B cell (primary cell): ENCODE measurements around the gene NBEA. TPM values are rescaled to one million over a fixed set of nuclear protein-coding genes. Genes with fewer than 3 reads are reported as not detected.

Experiments used
- ATAC-seq: fragments of 200-7000 bp; cut with Tn5 transposase; one replicate; pipeline ENCODE4 v1.10.0; 2021; ENCODE audit warnings: low read depth, mild to moderate bottlenecking, moderate number of reproducible peaks, moderate library complexity
- CTCF ChIA-PET: fragments of 350-600 bp; sonication (Branson Sonifier 250); formaldehyde crosslinking; loops from one replicate; lab custom pipeline; 2021; ENCODE audit warnings: antibody characterized with exemption, inconsistent platforms; lab: Charles Lee
- POLR2A ChIA-PET: fragments of 350-600 bp; sonication (Branson Sonifier 250); formaldehyde crosslinking; loops from one replicate; lab custom pipeline; 2021; ENCODE audit warnings: antibody characterized with exemption; lab: Charles Lee
- DNase-seq: peaks from one replicate; pipeline ENCODE4 v3.0.0; 2013
- H2AFZ ChIP-seq: 2 replicates; pipeline ENCODE4 v1.6.1; 2012; ENCODE audit warnings: mild to moderate bottlenecking, low read depth, low read length; ENCODE audit not compliant: insufficient read depth, poor library complexity, severe bottlenecking
- H3K27ac ChIP-seq, 2 donors: 1 replicate in 1 of 2; 2 replicates in 1 of 2; pipeline ENCODE4 v1.5.1; 2012 to 2013; ENCODE audit warnings: low read length in 2 of 2, mild to moderate bottlenecking in 2 of 2, moderate library complexity in 1 of 2
- H3K27me3 ChIP-seq, 4 experiments: fragments of 200-600 bp in 1 of 4; sonication (generic) in 1 of 4; replicated peaks in 1 of 4; 1 replicate in 2 of 4; 2 replicates in 2 of 4; pipeline versions ENCODE4 v1.6.1 to v1.7.0; 2013 to 2016; ENCODE audit warnings: low read length in 3 of 4, mild to moderate bottlenecking in 2 of 4, mixed read lengths in 1 of 4, moderate library complexity in 1 of 4; ENCODE audit not compliant: insufficient read depth in 4 of 4, control insufficient read depth in 3 of 4; ENCODE audit errors: control extremely low read depth in 1 of 4
- H3K36me3 ChIP-seq, 2 experiments: replicated peaks in 1 of 2; 1 replicate in 1 of 2; 2 replicates in 1 of 2; pipeline versions ENCODE4 v1.6.1 to v1.7.1; 2013; ENCODE audit warnings: low read length in 1 of 2; ENCODE audit not compliant: insufficient read depth in 2 of 2, control insufficient read depth in 1 of 2; ENCODE audit errors: control extremely low read depth in 1 of 2, extremely low read depth in 1 of 2
- H3K4me1 ChIP-seq, 2 donors: fragments of 200-600 bp in 1 of 2; sonication (generic) in 1 of 2; 1 replicate in 1 of 2; 2 replicates in 1 of 2; pipeline versions ENCODE4 v1.5.1 to v1.6.1; 2013 to 2017; ENCODE audit warnings: low read length in 2 of 2; ENCODE audit not compliant: control insufficient read depth in 2 of 2, insufficient read depth in 2 of 2
- H3K4me2 ChIP-seq: replicated peaks from 2 replicates; pipeline ENCODE3; 2012; ENCODE audit warnings: mild to moderate bottlenecking, low read depth, low read length; ENCODE audit not compliant: poor library complexity, severe bottlenecking
- H3K4me3 ChIP-seq, 5 experiments: fragments of 200-600 bp in 1 of 5; sonication (generic) in 1 of 5; 1 replicate in 3 of 5; 2 replicates in 2 of 5; pipeline versions ENCODE4 v1.5.1 to v1.7.0; 2011 to 2016; ENCODE audit warnings: low read length in 4 of 5, mild to moderate bottlenecking in 4 of 5, low read depth in 2 of 5, control low read depth in 1 of 5, moderate library complexity in 1 of 5; ENCODE audit not compliant: insufficient read depth in 1 of 5; ENCODE audit errors: control extremely low read depth in 1 of 5, extremely low read depth in 1 of 5
- H3K79me2 ChIP-seq: fragments of 200-600 bp; sonication (generic); one replicate; pipeline ENCODE4 v1.6.0; 2016; ENCODE audit warnings: low read length; ENCODE audit not compliant: control insufficient read depth, insufficient read depth
- H3K9ac ChIP-seq: fragments of 200-600 bp; sonication (generic); 2 replicates; pipeline ENCODE4 v1.6.1; 2017; ENCODE audit warnings: mild to moderate bottlenecking, low read length, moderate library complexity
- H3K9me3 ChIP-seq, 3 donors: one replicate each; pipeline versions ENCODE4 v1.6.1 to v1.7.1; 2013; ENCODE audit warnings: low read length in 2 of 3; ENCODE audit not compliant: control insufficient read depth in 2 of 3, insufficient read depth in 1 of 3; ENCODE audit errors: control extremely low read depth in 1 of 3
- H4K20me1 ChIP-seq: 2 replicates; pipeline ENCODE4 v1.6.0; 2012; ENCODE audit warnings: mild to moderate bottlenecking, low read length; ENCODE audit not compliant: insufficient read depth, control insufficient read depth, poor library complexity, severe bottlenecking
- H3K27ac Mint-ChIP-seq: one replicate; pipeline ENCODE4 v1.8.0; 2021; ENCODE audit warnings: mixed read lengths
- H3K27me3 Mint-ChIP-seq: one replicate; pipeline ENCODE4 v1.8.0; 2021; ENCODE audit warnings: mixed read lengths
- H3K4me1 Mint-ChIP-seq: one replicate; pipeline ENCODE4 v1.8.0; 2021; ENCODE audit warnings: mixed read lengths
- H3K4me3 Mint-ChIP-seq: one replicate; pipeline ENCODE4 v1.8.0; 2021; ENCODE audit warnings: mixed read lengths
- H3K9me3 Mint-ChIP-seq: one replicate; pipeline ENCODE4 v1.8.0; 2022; ENCODE audit warnings: mixed read lengths; ENCODE audit not compliant: insufficient read depth
- CTCF ChIP-seq: fragments of 200-600 bp; IDR thresholded peaks from one replicate; pipeline ENCODE4 v1.8.0; 2022; ENCODE audit warnings: antibody characterized with exemption, mild to moderate bottlenecking
- EZH2 ChIP-seq: IDR thresholded peaks from 2 replicates; pipeline ENCODE4 v1.6.1; 2012; ENCODE audit warnings: borderline replicate concordance, low read depth, mild to moderate bottlenecking, moderate library complexity, low read length; ENCODE audit not compliant: insufficient read depth, poor library complexity, severe bottlenecking
- whole genome bisulfite sequencing: methylation state at CpG from one replicate; pipeline ENCODE4 v1.1.5; 2013; ENCODE audit warnings: missing lambda C conversion rate; ENCODE audit not compliant: insufficient coverage; 5-methylcytosine and 5-hydroxymethylcytosine counted together
- intact Hi-C: fragments of 100-400 bp; cut with micrococcal nuclease; formaldehyde crosslinking; loops from one replicate; pipeline ENCODE4 v1.10.0; 2022
- polyA plus RNA-seq: library from polyadenylated mRNA; depleted of rRNA; stranded (reverse); fragments of >200 nt; gene quantifications from 2 replicates; pipeline ENCODE4 v1.2.3, GENCODE V29; 2012
- total RNA-seq, 2 donors: library from RNA; stranded (reverse); fragments of 120-200 nt in 1 of 2; gene quantifications; 1 replicate in 1 of 2; 2 replicates in 1 of 2; pipeline versions ENCODE4 v1.2.3 to v1.2.4, GENCODE V29; 2013 to 2022

NBEA gene
- total and polyA plus RNA-seq, 2 donors (not counting 1 experiment from before 2014, with no cell fraction given): 1.5 to 10.7 TPM

- Histone ChIP-seq H3K4me2 (no peak overlapping the region), H3K36me3 (no peaks in the 10 kb centered on the region), H3K9me3 (no peaks in the 10 kb centered on the region), H3K9ac (no peak overlapping the region), H3K27ac (no peak overlapping the region), H4K20me1 (no peaks in the 10 kb centered on the region), H3K27me3 (no peaks in the 10 kb centered on the region), H3K4me3 (no peak overlapping the region), H3K79me2 (no peaks in the 10 kb centered on the region), H2AFZ (no peak overlapping the region), H3K4me1 (no peaks in the 10 kb centered on the region)
- intact Hi-C loops: no loop called here
- H3K4me3 Mint-ChIP-seq: no peak overlapping the region
- no peaks in the 10 kb centered on the region for H3K27me3 Mint-ChIP-seq
- no peak overlapping the region for H3K27ac Mint-ChIP-seq
- TF ChIP-seq CTCF (no peak), EZH2 (no peak)
- POLR2A ChIA-PET: no interaction called here
- no peak for ATAC-seq
- DNase-seq: no peak
- H3K4me1 Mint-ChIP-seq: no peaks in the 10 kb centered on the region
- no CpG with 5 or more reads among the region's 4 CpGs for WGBS
- no peaks in the 10 kb centered on the region for H3K9me3 Mint-ChIP-seq
- CTCF ChIA-PET: no interaction called here
These were observed 706.1 kb downstream of the NBEA start for GRCh38 chr13:35648201-35648600.

DNA sequence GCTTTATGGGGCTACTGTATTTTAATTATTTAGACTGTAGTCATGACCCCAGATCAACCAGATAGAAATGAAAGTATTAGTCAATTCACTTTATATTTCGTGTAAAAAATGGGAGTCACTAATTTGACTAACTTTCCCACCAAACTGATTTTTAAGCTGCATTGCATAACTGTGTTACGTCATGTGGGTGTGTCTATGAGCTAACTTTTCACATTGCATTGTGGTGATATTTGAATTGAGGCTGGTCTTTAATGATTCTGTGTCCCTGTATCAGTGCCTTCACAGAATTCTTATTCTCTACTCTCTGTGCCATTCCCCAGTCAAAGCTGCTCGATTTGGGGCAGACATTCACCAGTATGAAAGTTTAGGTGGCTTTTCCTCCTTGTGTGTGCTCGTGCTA, 707.1 kb downstream of the NBEA start:
- TF ChIP-seq CTCF (no peak), EZH2 (no peak)
- DNase-seq: no peak
- WGBS: no CpG with 5 or more reads among the region's 4 CpGs
- intact Hi-C loops: no loop called here
- no peaks in the 10 kb centered on the region for H3K4me1 Mint-ChIP-seq
- Histone ChIP-seq H3K4me3 (no peak overlapping the region), H3K36me3 (no peaks in the 10 kb centered on the region), H3K79me2 (no peaks in the 10 kb centered on the region), H3K27ac (no peak overlapping the region), H3K4me1 (no peaks in the 10 kb centered on the region), H3K9ac (no peak overlapping the region), H2AFZ (no peak overlapping the region), H3K27me3 (no peaks in the 10 kb centered on the region), H3K9me3 (no peaks in the 10 kb centered on the region), H3K4me2 (no peak overlapping the region), H4K20me1 (no peaks in the 10 kb centered on the region)
- no peak overlapping the region for H3K27ac Mint-ChIP-seq
- no peak for ATAC-seq
- no peaks in the 10 kb centered on the region for H3K27me3 Mint-ChIP-seq
- H3K9me3 Mint-ChIP-seq: no peaks in the 10 kb centered on the region
- no peak overlapping the region for H3K4me3 Mint-ChIP-seq
- ChIA-PET POLR2A (no interaction called here), CTCF (no interaction called here)
